Activated T-cell treated with anti-CD3 and anti-CD28 coated beads for 1 hour (primary cell): ENCODE results near the gene MRGPRG.
"Not testable (repeated sequence)": the region's sequence is repeated elsewhere in the genome, so short reads cannot be mapped to it uniquely, and the experiment has no call there.

Experiments used
- DNase-seq: peaks from one replicate; pipeline ENCODE4 v3.0.0-alpha.2; 2020; ENCODE audit warnings: low read depth

Gene MRGPRG

GRCh38 chr11:3218483-3219280, at the start of gene MRGPRG:
Gene MRGPRG (minus strand): TSS chr11:3218813. CDS start chr11:3218813, 0 bp downstream.
- no peak for DNase-seq

- DNase-seq = not testable (repeated sequence)
These were observed 43.9 kb upstream of the MRGPRG start for GRCh38 chr11:3262548-3262947.

DNA sequence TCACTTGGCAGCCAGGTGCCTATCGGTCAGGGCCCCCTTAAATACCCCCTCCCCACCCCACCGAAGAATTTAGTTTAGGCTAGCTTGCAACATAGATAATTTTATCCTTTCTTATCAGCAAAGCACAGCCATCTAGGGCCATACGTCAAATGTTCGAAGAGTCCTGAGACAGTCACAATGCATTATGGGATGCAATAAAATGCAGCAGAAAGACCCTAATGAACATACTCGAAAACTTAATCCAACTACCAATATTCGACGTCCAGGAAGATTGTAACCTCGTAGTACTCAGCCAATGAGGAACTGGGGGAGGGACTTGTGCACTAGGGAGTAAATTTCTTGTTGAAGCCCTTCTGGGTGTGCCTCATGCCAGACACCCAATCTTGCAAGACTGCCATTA, 43.2 kb upstream of the MRGPRG start:
- DNase-seq = not testable (repeated sequence)

DNA sequence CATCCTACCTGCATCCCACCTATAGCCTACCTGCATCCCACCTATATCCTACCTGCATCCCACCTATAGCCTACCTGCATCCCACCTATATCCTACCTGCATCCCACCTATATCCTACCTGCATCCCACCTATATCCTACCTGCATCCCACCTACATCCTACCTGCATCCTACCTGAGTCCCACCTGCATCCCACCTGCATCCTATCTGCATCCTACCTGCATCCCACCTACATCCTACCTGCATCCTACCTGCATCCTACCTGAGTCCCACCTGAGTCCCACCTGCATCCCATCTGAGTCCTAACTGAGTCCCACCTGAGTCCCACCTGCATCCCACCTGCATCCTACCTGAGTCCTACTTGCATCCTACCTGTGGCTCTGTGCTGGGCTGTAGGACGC, 38.9 kb upstream of the MRGPRG start:
- DNase-seq = not testable (repeated sequence)

DNA sequence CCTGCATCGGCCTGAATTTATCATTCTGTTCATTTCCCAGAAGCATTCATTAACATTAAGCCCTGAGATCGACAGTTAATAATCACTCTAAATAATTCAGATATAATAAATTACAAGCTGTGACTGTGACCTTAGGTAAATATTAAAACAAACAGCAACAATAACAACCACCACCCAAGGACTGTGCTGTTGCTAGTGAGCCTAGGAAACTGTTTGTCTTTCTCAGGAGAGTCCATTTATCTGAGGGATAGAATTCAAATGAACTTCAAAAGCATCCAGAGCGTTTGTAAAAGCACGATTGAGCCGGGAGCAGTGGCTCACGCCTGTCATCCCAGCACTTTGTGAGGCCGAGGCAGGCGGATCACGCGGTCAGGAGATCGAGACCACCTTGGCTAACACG, 36.6 kb upstream of the MRGPRG start:
- not testable (repeated sequence) for DNase-seq

DNA sequence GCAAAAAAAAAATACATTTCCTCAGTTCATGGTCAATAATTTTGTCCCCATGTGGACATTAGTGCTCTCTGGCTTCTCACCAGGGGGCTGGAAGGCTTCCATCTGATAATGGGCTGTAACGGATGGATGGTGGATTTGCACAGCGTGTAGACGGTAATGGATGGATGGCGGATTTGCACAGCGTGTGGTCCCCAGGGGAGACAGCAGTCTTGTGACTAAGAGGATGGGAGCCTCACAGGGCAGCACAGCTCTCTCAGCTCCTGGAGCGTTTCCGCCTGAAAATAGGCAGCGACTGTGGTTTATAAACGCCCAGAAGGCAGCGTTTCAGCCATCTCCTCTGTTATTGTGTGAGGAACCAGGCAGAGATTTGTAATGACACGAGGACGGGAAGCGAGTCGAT, 36.2 kb upstream of the MRGPRG start:
- not testable (repeated sequence) for DNase-seq

GRCh38 chr11:3245071-3245470, 26.5 kb upstream of the MRGPRG start:
- DNase-seq = no peak

DNA sequence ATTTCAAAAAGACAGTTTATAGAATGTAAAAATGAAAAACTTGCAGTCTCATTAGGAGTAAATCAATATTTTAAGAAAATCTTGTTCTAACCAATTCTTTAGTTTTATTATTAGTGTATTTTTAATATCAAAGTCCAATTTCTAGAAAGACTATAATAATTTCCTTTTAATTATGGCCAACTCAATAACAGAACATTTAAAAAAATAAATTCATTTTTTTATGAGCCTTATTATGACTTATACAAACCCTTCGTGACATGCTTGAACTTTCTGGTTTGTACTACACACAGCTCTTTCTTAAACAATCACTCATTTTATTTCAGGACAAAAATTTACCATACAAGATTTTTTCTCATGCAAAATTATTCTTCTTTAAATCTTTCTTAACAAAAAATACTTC, 25.3 kb upstream of the MRGPRG start:
- no peak for DNase-seq

DNA sequence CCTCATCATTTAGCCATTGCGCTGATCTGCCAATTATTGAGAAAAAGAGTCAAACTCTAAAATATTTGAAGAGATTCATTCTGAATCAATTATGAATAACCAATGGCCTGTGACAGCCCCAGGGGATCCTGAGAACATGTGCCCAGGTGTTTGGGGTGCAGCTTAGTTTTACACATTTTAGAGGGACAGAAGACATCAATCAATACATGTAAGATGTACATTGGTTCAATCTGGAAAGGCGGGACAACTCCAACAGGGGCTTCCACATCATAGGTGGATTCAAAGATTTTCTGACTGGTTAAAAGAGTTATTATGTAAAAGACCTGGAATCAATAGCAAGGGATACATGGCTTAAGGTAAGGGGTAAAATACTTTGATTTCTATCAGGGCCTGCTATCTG, 18.5 kb upstream of the MRGPRG start:
- no peak for DNase-seq

GRCh38 chr11:3234846-3235245, 16.2 kb upstream of the MRGPRG start:
- no peak for DNase-seq

GRCh38 chr11:3232956-3233355, 14.3 kb upstream of the MRGPRG start:
- no peak for DNase-seq

DNA sequence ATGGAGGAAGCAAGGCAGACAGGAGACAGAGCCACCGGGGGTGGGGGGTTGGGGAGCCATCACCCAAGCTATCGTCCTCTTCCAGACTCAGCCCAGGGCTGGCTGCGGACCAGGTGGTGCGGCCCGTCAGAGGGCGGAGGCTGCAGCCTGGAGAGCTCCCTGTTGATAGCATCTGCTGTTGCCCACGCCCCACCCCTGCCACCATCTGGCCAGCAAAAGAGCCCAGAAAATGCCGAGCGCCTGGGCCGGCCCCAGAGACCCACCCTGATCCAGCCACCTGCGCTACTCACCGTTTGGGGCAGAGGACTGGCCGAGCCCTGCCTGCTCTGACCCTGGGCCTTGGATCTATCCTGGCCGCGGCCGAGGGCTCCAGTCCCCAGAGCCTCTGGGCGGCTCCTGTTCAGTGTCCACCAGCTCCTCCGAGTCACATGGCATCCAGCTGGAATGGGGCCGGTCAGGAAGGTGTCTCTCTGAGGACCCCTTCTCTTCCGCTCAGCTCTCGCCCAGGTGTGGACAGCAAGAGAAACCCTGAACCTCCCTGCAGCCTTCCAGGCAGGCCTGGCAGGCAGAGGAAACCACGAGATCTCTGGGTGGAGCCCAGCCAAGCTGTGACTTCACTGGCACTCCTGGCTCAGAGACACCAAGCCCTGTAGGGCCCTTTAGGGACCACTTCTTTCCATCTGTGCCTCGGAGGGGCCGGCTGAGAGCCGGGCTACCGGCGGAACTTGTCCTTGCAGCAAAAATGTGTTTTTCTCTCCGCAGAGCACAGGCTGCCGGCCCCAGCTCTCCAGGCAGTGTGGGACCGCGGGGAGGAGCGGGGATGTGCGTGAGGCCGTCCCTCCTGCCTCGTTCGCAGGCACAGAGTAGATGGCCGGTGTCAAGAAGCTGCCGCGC, 13.5 kb upstream of the MRGPRG start, which contains the start of gene MRGPRE:
Gene MRGPRE, minus strand, starts transcription at position 567 of the 894 bp plus-strand sequence. CDS start 3,618 bp downstream, outside the sequence.
- DNase-seq = no peak

- DNase-seq = no peak
These were observed 12.9 kb upstream of the MRGPRG start for GRCh38 chr11:3231550-3231850.

GRCh38 chr11:3230636-3231549, 12.3 kb upstream of the MRGPRG start:
- DNase-seq = no peak

DNA sequence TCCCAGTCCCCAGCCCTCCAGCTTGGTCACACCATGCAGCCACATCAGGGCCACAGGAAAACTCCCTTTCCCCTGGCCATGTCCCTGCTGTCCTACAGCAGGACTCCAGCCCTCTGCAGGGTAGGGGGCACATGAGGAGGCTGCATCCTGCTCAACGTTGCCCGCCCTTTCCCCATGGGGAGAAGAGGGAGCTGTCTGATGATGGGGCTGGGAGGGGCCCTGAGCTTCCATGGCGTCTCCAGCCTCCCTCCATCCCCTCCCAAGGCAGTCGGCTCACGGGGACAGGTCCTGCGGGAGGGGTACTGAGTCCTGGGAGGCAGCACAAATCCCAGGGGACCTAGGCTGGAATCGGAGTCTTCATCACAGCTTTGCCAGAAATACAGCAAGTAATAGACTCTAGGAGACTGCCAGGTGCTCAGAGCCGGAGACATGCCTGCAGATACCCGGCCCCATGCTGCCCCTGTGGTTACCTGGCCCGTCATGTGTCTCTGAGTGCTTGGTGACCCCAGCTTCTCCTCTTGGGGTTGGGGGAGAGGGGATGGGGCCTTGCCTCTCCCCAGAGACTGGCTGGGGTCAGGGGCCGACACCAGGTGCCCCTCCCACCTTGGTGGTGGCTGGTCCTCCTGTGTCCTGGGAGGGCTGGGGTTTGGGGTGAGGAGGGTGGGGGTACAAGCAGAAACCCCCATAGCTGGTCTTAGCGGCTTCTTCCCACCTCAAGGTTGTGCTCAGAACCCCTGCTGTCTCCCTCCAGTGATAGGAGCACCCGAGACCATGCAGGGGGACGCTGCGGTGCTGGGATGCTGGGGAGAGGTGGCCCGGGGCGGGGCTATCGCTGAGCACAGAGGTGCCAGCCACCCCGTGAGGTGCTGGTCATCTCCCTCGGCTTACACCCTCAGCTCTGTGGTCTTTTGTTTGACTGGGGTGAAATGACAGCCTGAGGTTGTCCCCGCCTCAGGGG, 11.3 kb upstream of the MRGPRG start:
- no peak for DNase-seq

DNA sequence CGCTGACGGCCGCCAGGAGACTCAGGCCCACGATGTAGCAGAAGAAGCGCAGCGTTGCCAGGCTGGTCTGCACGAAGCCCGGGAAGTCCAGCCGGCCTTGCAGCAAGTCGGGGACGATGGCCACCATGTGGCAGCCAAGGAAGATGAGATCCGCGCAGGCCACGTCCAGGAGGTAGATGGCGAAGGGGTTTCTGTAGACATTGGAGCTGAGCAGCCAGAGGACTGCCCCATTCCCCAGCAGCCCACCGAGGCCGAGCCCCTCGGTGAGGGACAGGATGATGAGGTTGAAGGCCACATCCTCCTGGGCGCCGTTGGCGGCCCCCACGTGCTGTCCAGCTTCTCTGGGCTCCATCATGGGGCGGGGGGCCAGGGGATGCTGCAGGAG, 9.8 kb upstream of the MRGPRG start:
- DNase-seq = no peak

- DNase-seq = no peak
These were observed 9.2 kb upstream of the MRGPRG start for GRCh38 chr11:3227568-3228444.

- DNase-seq = no peak
These were observed 8.4 kb upstream of the MRGPRG start for GRCh38 chr11:3226846-3227567.
